Bronchial smooth muscle cell (primary cell): ENCODE results near the gene ANXA3. TPM values are rescaled to one million over a fixed set of nuclear protein-coding genes. Genes with fewer than 3 reads are reported as not detected.

Experiments used
- total RNA-seq: library from RNA; depleted of rRNA; stranded (reverse); fragments of >200 nt; gene quantifications from 2 replicates; pipeline ENCODE4 v1.2.1, GENCODE V29; 2014

ANXA3 gene
- 1.6 and 9.0 TPM in 2 replicates for total RNA-seq

DNA sequence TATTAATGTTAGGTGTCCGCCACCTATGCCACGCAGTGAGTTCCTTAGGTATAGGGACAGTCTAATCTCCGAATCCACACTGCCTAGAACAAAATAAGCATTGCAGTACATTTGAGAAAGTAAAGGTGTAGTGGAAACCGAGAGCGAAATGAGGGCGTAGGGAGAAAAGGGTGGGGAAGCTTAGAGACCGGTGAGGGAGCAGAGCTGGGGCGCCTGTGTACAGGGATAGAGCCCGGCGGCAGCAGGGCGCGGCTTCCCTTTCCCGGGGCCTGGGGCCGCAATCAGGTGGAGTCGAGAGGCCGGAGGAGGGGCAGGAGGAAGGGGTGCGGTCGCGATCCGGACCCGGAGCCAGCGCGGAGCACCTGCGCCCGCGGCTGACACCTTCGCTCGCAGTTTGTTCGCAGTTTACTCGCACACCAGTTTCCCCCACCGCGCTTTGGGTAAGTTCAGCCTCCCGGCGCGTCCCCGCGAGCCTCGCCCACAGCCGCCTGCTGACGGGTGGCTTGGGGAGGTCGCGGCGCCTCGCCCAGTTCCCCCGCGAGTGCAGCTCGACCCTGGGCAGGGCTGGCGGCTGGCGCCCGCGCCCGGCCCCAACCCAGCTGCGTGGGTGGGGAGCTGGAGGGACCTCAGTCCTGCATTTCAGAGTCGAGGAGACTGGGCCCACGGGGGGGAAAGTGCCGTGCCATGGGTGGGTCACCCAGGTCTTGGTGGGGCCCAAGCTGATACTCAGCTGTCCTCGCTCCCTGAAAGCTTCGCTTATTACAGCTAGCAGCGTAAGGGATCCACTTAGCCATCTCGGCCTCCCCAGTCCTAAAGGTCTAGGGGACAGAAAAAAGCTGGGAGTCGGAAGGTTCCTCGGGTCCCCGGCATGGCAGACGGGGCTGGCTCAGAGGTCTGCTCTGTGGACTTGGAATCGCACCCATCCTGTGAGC lies at the start of gene ANXA3:
Gene ANXA3, plus strand, starts transcription at position 351 of the 932 bp plus-strand sequence. CDS start 2,704 bp downstream, outside the sequence.

Other genes starting within 250 kb of the ANXA3 start
- 13.2 and 27.1 TPM in 2 replicates for gene BMP2K, start 224.6 kb downstream of the ANXA3 start, total RNA-seq